ENCODE data around the gene OR5H2.

OR5H2 gene

GRCh38 chr3:98331329-98331728, 49.0 kb downstream of the OR5H2 start:
- DNase-seq (ENCODE audit: low read depth) = no peak
